Measurements from ENCODE around the gene LTC4S. TPM values are rescaled to one million over a fixed set of nuclear protein-coding genes. Genes with fewer than 3 reads are reported as not detected.

LTC4S gene
- polyA plus RNA-seq, 1 experiment, result 0.88 TPM

DNA sequence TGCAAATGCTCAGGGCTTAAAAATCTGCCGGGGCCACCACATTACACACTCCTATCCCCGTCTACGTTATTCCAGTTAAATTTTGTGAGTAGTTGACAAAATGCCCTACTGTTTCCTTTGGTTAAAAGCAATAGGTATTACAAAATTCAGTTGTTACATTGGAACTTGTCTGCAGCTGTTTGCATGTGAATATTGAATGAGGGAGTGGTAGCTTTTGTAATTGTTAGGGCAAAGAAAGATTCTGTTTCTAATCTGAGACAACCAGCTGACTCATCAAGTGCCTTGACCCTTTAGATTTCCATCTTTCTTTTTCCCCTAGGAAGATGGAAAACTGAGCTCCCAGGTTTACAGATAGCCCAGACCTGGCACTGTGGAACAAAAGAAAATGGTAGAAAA is 31.0 kb upstream of the LTC4S start:
- ChIA-PET POLR2A (interaction anchor here (0.9 to 1.0 kb wide), 2 partner anchors 31 to 139 kb away, joined by 3 to 4 read pairs; partner anchors contain the start of gene HNRNPH1), CTCF (interaction anchor here (0.6 to 2.6 kb wide), 27 partner anchors 9 to 330 kb away, joined by 3 to 19 read pairs (median 5); partner anchors contain the start of gene LTC4S)
- H3K36me3 ChIP-seq (ENCODE audit: control insufficient read depth, insufficient read depth, low read length), result peaks cover 5% of the 10 kb centered on the region
- TF ChIP-seq, protein P1, sequence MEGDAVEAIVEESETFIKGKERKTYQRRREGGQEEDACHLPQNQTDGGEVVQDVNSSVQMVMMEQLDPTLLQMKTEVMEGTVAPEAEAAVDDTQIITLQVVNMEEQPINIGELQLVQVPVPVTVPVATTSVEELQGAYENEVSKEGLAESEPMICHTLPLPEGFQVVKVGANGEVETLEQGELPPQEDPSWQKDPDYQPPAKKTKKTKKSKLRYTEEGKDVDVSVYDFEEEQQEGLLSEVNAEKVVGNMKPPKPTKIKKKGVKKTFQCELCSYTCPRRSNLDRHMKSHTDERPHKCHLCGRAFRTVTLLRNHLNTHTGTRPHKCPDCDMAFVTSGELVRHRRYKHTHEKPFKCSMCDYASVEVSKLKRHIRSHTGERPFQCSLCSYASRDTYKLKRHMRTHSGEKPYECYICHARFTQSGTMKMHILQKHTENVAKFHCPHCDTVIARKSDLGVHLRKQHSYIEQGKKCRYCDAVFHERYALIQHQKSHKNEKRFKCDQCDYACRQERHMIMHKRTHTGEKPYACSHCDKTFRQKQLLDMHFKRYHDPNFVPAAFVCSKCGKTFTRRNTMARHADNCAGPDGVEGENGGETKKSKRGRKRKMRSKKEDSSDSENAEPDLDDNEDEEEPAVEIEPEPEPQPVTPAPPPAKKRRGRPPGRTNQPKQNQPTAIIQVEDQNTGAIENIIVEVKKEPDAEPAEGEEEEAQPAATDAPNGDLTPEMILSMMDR (IDR thresholded peaks at IDR 0.05; ENCODE audit: insufficient read depth, low read depth, low read length), result no peak
- no peak overlapping the region for H3K4me3 ChIP-seq (ENCODE audit: low read depth, low read length)
- peak; percentile 35 for DNase-seq (ENCODE audit: low read depth)
- H3K27me3 ChIP-seq (ENCODE audit: control insufficient read depth, insufficient read depth, low read length), result no peaks in the 10 kb centered on the region

DNA sequence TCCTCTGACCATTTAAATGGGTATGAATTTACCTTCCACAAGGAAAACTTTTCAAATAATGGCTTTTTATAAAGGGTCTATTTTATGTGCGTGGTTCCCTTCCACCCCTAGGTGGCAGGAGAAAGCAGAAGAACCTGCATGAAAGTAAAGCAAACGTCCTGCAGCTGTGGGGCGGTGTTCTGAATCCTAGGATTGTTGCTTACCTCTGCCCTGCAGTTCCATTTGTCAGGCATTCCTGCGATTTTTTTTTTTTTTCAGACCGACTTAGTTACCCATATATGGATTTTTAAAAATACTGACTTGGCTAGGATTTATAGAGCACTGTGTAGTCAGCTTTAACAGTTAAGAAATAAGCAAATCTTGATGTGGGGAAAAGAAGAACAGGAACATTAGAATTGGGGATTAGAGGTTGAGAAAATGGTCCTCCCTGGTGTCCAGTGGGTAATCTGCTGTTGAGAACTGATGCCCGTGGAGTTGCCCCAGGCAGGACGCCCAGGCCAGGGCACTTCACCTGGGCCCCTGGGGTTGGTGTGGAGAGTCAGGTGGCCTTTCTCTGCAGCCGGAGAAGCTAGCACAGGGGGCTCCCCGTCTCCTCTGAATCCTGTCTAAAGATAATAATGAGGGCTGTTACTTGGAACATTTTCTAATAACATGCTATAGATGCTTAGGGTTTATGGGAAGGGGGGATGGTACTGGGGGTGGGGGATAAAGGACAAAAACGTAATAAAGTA is 30.4 kb upstream of the LTC4S start:
- TF ChIP-seq, protein P1 (IDR thresholded peaks at IDR 0.05; ENCODE audit: insufficient read depth, low read depth, low read length), result peak; percentile 90
- ChIA-PET CTCF (interaction anchor here (0.6 to 2.6 kb wide), 27 partner anchors 8 to 329 kb away, joined by 3 to 19 read pairs (median 5); partner anchors contain the start of gene LTC4S), POLR2A (interaction anchor here (0.9 to 1.0 kb wide), 2 partner anchors 31 to 140 kb away, joined by 3 to 4 read pairs; partner anchors contain the start of gene HNRNPH1)
- DNase-seq (ENCODE audit: low read depth), result peak; percentile 53
- Histone ChIP-seq H3K36me3 (ENCODE audit: control insufficient read depth, insufficient read depth, low read length) (peaks cover 5% of the 10 kb centered on the region), H3K4me3 (ENCODE audit: low read depth, low read length) (no peak overlapping the region), H3K27me3 (ENCODE audit: control insufficient read depth, insufficient read depth, low read length) (no peaks in the 10 kb centered on the region)

DNA sequence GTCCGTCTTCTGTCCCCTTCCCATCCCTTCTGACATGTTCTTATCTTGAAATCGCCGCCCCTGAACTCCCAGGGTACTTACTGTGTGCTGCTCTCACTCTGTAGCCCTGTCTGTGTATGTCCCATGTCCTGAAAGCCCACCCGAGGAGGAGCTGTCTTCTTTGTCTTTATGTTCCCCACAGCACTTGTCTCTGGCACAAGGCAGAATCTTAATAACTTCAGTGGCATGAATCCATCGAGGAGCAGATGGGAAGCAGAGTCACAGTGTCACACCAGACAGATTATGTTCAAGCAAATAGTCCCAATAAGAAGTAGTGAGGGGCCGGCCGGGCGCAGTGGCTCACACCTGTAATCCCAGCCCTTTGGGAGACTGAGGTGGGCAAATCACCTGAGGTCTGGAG is 29.7 kb upstream of the LTC4S start:
- Histone ChIP-seq H3K27me3 (ENCODE audit: control insufficient read depth, insufficient read depth, low read length) (no peaks in the 10 kb centered on the region), H3K4me3 (ENCODE audit: low read depth, low read length) (no peak overlapping the region), H3K36me3 (ENCODE audit: control insufficient read depth, insufficient read depth, low read length) (peaks cover 6% of the 10 kb centered on the region)
- TF ChIP-seq, protein P1 (IDR thresholded peaks at IDR 0.05; ENCODE audit: insufficient read depth, low read depth, low read length), result 0 out of 2 replicates have a peak, but pooled peaks have one; percentile 7
- no peak for DNase-seq (ENCODE audit: low read depth)
- ChIA-PET CTCF (interaction anchor here (1.0 to 2.6 kb wide), 13 partner anchors 8 to 142 kb away, joined by 3 to 19 read pairs (median 7); no protein-coding TSS in a partner anchor), POLR2A (no interaction called here)

DNA sequence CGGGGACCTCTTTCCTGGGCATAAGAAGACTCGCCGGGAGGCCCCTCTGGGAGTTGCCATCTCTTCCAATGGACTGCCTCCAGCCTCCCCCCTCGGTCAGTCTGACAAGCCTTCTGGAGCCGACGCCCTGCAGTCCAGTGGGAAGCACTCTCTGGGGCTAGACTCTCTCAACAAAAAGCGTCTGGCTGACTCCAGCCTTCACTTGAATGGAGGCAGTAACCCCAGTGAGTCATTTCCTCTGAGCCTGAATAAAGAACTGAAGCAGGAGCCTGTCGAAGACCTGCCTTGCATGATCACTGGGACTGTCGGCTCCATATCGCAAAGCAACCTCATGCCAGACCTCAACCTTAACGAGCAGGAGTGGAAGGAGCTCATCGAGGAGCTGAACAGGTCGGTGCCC is 28.4 kb upstream of the LTC4S start:
- TF ChIP-seq, protein P1 (IDR thresholded peaks at IDR 0.05; ENCODE audit: insufficient read depth, low read depth, low read length), result no peak
- POLR2A ChIA-PET, result no interaction called here
- Histone ChIP-seq H3K27me3 (ENCODE audit: control insufficient read depth, insufficient read depth, low read length) (no peaks in the 10 kb centered on the region), H3K4me3 (ENCODE audit: low read depth, low read length) (no peak overlapping the region), H3K36me3 (ENCODE audit: control insufficient read depth, insufficient read depth, low read length) (peaks cover 13% of the 10 kb centered on the region)
- peak; percentile 35 for DNase-seq (ENCODE audit: low read depth)
- CTCF ChIA-PET, result interaction anchor here (1.2 to 2.2 kb wide), 3 partner anchors 10 to 32 kb away, joined by 3 to 5 read pairs (median 4); no protein-coding TSS in a partner anchor

DNA sequence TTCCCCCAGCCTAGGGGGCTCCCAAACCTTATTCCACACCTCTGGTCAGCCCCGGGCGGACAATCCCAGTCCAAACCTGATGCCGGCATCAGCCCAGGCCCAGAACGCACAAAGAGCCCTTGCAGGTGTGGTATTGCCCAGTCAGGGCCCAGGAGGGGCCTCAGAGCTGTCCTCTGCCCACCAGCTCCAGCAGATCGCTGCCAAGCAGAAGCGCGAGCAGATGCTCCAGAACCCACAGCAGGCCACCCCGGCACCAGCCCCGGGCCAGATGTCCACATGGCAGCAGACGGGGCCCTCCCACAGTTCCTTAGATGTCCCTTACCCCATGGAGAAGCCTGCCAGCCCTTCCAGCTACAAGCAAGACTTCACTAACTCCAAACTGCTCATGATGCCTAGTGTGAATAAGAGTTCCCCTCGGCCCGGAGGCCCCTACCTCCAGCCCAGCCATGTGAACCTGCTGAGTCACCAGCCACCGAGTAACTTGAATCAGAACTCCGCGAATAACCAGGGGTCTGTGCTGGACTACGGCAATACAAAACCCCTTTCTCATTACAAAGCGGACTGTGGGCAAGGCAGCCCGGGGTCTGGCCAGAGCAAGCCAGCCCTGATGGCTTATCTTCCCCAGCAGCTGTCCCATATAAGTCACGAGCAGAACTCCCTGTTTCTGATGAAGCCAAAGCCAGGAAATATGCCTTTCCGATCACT is 27.6 kb upstream of the LTC4S start:
- H3K36me3 ChIP-seq (ENCODE audit: control insufficient read depth, insufficient read depth, low read length), result peaks cover 15% of the 10 kb centered on the region
- no peak overlapping the region for H3K4me3 ChIP-seq (ENCODE audit: low read depth, low read length)
- H3K27me3 ChIP-seq (ENCODE audit: control insufficient read depth, insufficient read depth, low read length), result no peaks in the 10 kb centered on the region
- ChIA-PET POLR2A (no interaction called here), CTCF (interaction anchor here (1.2 to 2.2 kb wide), 4 partner anchors 9 to 27 kb away, joined by 3 to 5 read pairs (median 4); no protein-coding TSS in a partner anchor)
- TF ChIP-seq, protein P1 (IDR thresholded peaks at IDR 0.05; ENCODE audit: insufficient read depth, low read depth, low read length), result no peak
- DNase-seq (ENCODE audit: low read depth), result no peak
